Stimulated activated CD8-positive, alpha-beta memory T cell treated with anti-CD3 and anti-CD28 coated beads, Interleukin-15, amount 100 ng/mL, for 48 hours (primary cell): ENCODE measurements around the gene CDKN2A.

ENCODE experiments used
- DNase-seq, 2 donors: peaks; one replicate each; pipeline ENCODE4 v3.0.0-alpha.2; 2020; ENCODE audit warnings: low read depth in 2 of 2

Gene CDKN2A

GRCh38 chr9:21993893-21994555 lies at the start of gene CDKN2A:
TSS of gene CDKN2A (minus strand) at chr9:21994392.
- no peak for DNase-seq

- no peak for DNase-seq
Observed at GRCh38 chr9:22043928-22044327, 49.7 kb upstream of the CDKN2A start.

- no peak for DNase-seq
Observed at GRCh38 chr9:22041775-22042174, 47.6 kb upstream of the CDKN2A start.

- DNase-seq, result no peak
Observed at GRCh38 chr9:22041344-22041743, 47.2 kb upstream of the CDKN2A start.

- DNase-seq, result no peak
Observed at GRCh38 chr9:22040760-22041159, 46.6 kb upstream of the CDKN2A start.

GRCh38 chr9:22039258-22039657 lies 45.1 kb upstream of the CDKN2A start:
- no peak for DNase-seq

GRCh38 chr9:22037954-22038690 lies 43.9 kb upstream of the CDKN2A start:
- DNase-seq, result no peak

- DNase-seq, result no peak
Observed at GRCh38 chr9:22036866-22037626, 42.9 kb upstream of the CDKN2A start.

- no peak for DNase-seq
Observed at GRCh38 chr9:22035591-22036011, 41.4 kb upstream of the CDKN2A start.

- DNase-seq, result no peak
Observed at GRCh38 chr9:22033012-22033630, 38.9 kb upstream of the CDKN2A start.

GRCh38 chr9:22031655-22032411 lies 37.6 kb upstream of the CDKN2A start:
- DNase-seq, result no peak

- no peak for DNase-seq
Observed at GRCh38 chr9:22030101-22030598, 36.0 kb upstream of the CDKN2A start.

- DNase-seq, result no peak
Observed at GRCh38 chr9:22029231-22029630, 35.0 kb upstream of the CDKN2A start.

GRCh38 chr9:22028394-22028793 lies 34.2 kb upstream of the CDKN2A start:
- no peak for DNase-seq

- DNase-seq, result no peak
Observed at GRCh38 chr9:22026696-22027095, 32.5 kb upstream of the CDKN2A start.

- no peak for DNase-seq
Observed at GRCh38 chr9:22022396-22022795, 28.2 kb upstream of the CDKN2A start.

GRCh38 chr9:22010866-22011625 lies 16.9 kb upstream of the CDKN2A start:
- no peak for DNase-seq

GRCh38 chr9:22009506-22009867 lies 15.3 kb upstream of the CDKN2A start:
- no peak for DNase-seq

GRCh38 chr9:22008717-22009505 lies 14.7 kb upstream of the CDKN2A start, which contains the start of gene CDKN2B:
TSS of gene CDKN2B (minus strand) at chr9:22009305. CDS start at chr9:22008953, 352 bp downstream.
- DNase-seq, result peak; percentile 61 to 68

GRCh38 chr9:22008384-22008716 lies 14.2 kb upstream of the CDKN2A start:
- DNase-seq, result no peak
